ENCODE measurements around the gene FBN2.

Gene FBN2

DNA sequence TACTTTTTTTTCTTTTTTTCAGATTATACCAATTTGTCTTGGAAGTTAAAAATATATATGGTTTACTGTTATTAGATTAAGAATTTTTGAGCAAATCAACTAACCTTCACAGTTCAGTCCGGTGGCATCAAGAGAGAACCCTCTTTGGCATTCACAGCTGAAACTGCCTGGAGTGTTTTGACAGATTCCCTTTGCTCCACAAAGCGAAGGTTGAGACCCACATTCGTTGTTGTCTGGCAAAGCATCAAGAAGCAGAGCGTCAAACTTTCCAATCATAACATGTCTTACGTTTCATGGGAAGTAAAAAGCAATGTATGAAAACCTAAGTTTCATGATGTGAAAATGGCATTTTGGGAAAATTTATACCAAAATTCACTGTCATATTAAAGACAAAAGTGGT lies 264.3 kb downstream of the FBN2 start:
- Histone ChIP-seq H3K9ac (ENCODE audit: low read depth, low read length) (no peak overlapping the region), H3K79me2 (ENCODE audit: insufficient read depth, low read length) (no peaks in the 10 kb centered on the region), H3K9me3 (ENCODE audit: insufficient read depth, low read length, severe bottlenecking) (no peaks in the 10 kb centered on the region), H3K4me2 (ENCODE audit: insufficient read depth, low read length) (no peak overlapping the region), H3K27ac (ENCODE audit: low read length) (no peak overlapping the region), H4K20me1 (ENCODE audit: insufficient read depth, low read length) (no peaks in the 10 kb centered on the region), H3K4me1 (ENCODE audit: insufficient read depth, low read length) (no peaks in the 10 kb centered on the region), H3K4me3 (ENCODE audit: low read depth in 1 of 2, low read length in 2 of 2) (no peak overlapping the region), H3K36me3 (ENCODE audit: insufficient read depth, low read length) (no peaks in the 10 kb centered on the region), H2AFZ (ENCODE audit: low read depth, low read length) (no peak overlapping the region), H3K27me3 (ENCODE audit: insufficient read depth, low read length, poor library complexity) (no peaks in the 10 kb centered on the region)
- DNase-seq (no peak), ATAC-seq (ENCODE audit: insufficient read depth, low read depth) (no peak)
- TF ChIP-seq, protein P1, sequence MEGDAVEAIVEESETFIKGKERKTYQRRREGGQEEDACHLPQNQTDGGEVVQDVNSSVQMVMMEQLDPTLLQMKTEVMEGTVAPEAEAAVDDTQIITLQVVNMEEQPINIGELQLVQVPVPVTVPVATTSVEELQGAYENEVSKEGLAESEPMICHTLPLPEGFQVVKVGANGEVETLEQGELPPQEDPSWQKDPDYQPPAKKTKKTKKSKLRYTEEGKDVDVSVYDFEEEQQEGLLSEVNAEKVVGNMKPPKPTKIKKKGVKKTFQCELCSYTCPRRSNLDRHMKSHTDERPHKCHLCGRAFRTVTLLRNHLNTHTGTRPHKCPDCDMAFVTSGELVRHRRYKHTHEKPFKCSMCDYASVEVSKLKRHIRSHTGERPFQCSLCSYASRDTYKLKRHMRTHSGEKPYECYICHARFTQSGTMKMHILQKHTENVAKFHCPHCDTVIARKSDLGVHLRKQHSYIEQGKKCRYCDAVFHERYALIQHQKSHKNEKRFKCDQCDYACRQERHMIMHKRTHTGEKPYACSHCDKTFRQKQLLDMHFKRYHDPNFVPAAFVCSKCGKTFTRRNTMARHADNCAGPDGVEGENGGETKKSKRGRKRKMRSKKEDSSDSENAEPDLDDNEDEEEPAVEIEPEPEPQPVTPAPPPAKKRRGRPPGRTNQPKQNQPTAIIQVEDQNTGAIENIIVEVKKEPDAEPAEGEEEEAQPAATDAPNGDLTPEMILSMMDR (IDR thresholded peaks at IDR 0.05; ENCODE audit: borderline replicate concordance, extremely low read depth, low read length, poor library complexity, severe bottlenecking) = no peak
- TF ChIP-seq EZH2 (IDR thresholded peaks at IDR 0.05; ENCODE audit: borderline replicate concordance, low read depth, low read length, severe bottlenecking) = no peak

DNA sequence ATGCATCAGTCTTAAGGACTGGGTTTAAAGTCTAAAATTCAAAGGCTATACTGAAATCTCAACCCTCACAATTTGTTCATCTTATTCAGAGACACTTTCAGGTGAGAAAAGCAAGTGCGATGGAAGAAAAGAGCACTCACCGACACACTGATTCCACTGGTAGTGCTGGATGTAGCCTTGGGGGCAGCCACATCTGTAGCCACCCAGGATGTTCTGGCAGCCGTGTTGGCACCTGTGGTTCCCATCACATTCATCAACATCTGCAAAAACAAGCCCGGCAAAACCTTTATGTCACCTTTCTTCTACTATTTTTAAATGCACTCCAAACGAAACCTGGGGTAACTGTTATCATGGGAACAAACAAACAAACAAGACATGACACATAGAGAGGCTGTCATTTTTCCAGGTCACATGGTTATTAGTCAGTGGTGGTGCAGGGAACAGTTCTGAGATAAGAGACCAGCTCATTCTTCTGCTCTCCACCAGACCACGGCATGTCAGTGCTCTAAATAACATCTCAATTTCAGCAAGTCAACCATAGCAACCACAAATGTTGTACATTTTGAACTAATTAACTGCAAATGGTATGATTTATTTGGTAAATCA lies 266.1 kb downstream of the FBN2 start:
- no peaks in the 10 kb centered on the region for H3K79me2 ChIP-seq (ENCODE audit: insufficient read depth, low read length)
- no peaks in the 10 kb centered on the region for H3K9me3 ChIP-seq (ENCODE audit: insufficient read depth, low read length, severe bottlenecking)
- no peak overlapping the region for H3K4me3 ChIP-seq (ENCODE audit: low read depth in 1 of 2, low read length in 2 of 2)
- TF ChIP-seq, protein P1 (IDR thresholded peaks at IDR 0.05; ENCODE audit: borderline replicate concordance, extremely low read depth, low read length, poor library complexity, severe bottlenecking) = no peak
- no peak for TF ChIP-seq EZH2 (IDR thresholded peaks at IDR 0.05; ENCODE audit: borderline replicate concordance, low read depth, low read length, severe bottlenecking)
- no peaks in the 10 kb centered on the region for H3K4me1 ChIP-seq (ENCODE audit: insufficient read depth, low read length)
- no peak overlapping the region for H3K4me2 ChIP-seq (ENCODE audit: insufficient read depth, low read length)
- DNase-seq (no peak), ATAC-seq (ENCODE audit: insufficient read depth, low read depth) (no peak)
- H3K9ac ChIP-seq (ENCODE audit: low read depth, low read length) = no peak overlapping the region
- H3K27ac ChIP-seq (ENCODE audit: low read length) = no peak overlapping the region
- H4K20me1 ChIP-seq (ENCODE audit: insufficient read depth, low read length) = no peaks in the 10 kb centered on the region
- no peaks in the 10 kb centered on the region for H3K27me3 ChIP-seq (ENCODE audit: insufficient read depth, low read length, poor library complexity)
- H2AFZ ChIP-seq (ENCODE audit: low read depth, low read length) = no peak overlapping the region
- no peaks in the 10 kb centered on the region for H3K36me3 ChIP-seq (ENCODE audit: insufficient read depth, low read length)

DNA sequence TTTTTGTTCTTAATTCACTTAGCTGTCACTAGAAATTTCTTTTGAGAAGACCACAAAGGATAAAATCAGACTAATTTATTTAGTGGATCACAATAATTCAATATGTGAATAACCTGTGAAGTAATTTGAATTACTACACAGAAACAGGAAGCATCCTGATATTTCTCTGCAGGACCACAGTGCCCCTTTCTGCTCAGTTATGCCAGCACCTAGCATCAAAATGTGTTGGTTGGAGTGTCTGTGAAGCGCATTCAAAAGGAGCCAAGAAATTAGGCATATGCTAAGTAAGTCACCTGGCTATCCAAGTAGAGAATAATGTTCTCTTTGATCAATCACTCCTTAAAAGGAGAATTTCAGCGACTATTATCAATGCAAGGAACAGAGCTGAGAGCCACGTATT lies 267.0 kb downstream of the FBN2 start:
- no peak overlapping the region for H3K4me3 ChIP-seq (ENCODE audit: low read depth in 1 of 2, low read length in 2 of 2)
- no peak overlapping the region for H3K27ac ChIP-seq (ENCODE audit: low read length)
- H3K36me3 ChIP-seq (ENCODE audit: insufficient read depth, low read length) = no peaks in the 10 kb centered on the region
- TF ChIP-seq EZH2 (IDR thresholded peaks at IDR 0.05; ENCODE audit: borderline replicate concordance, low read depth, low read length, severe bottlenecking) = no peak
- TF ChIP-seq, protein P1 (IDR thresholded peaks at IDR 0.05; ENCODE audit: borderline replicate concordance, extremely low read depth, low read length, poor library complexity, severe bottlenecking) = no peak
- H4K20me1 ChIP-seq (ENCODE audit: insufficient read depth, low read length) = no peaks in the 10 kb centered on the region
- H3K9ac ChIP-seq (ENCODE audit: low read depth, low read length) = no peak overlapping the region
- no peak for ATAC-seq (ENCODE audit: insufficient read depth, low read depth)
- no peak overlapping the region for H3K4me2 ChIP-seq (ENCODE audit: insufficient read depth, low read length)
- no peaks in the 10 kb centered on the region for H3K79me2 ChIP-seq (ENCODE audit: insufficient read depth, low read length)
- no peak for DNase-seq
- no peak overlapping the region for H2AFZ ChIP-seq (ENCODE audit: low read depth, low read length)
- no peaks in the 10 kb centered on the region for H3K27me3 ChIP-seq (ENCODE audit: insufficient read depth, low read length, poor library complexity)
- no peaks in the 10 kb centered on the region for H3K9me3 ChIP-seq (ENCODE audit: insufficient read depth, low read length, severe bottlenecking)
- H3K4me1 ChIP-seq (ENCODE audit: insufficient read depth, low read length) = no peaks in the 10 kb centered on the region

All from DND-41 (cell line).